Smooth muscle cell (in vitro differentiated cells): ENCODE measurements around the gene LSG1. TPM values are rescaled to one million over a fixed set of nuclear protein-coding genes. Genes with fewer than 3 reads are reported as not detected.

Experiments
- DNase-seq: peaks from one replicate; lab custom pipeline; 2025; ENCODE audit not compliant: unreplicated experiment; lab: John Stamatoyannopoulos, UW
- H2AFZ ChIP-seq: fragments of 200-600 bp; sonication (generic); 2 replicates; pipeline ENCODE4 v1.6.0; 2016; ENCODE audit warnings: antibody characterized with exemption, low read depth, mild to moderate bottlenecking
- H3F3A ChIP-seq: fragments of 200-600 bp; sonication (generic); 2 replicates; pipeline ENCODE4 v1.6.0; 2017; ENCODE audit warnings: antibody characterized with exemption, low read depth
- H3K27ac ChIP-seq: fragments of 200-600 bp; sonication (generic); 2 replicates; pipeline ENCODE4 v1.5.1; 2016; ENCODE audit warnings: low read depth, mild to moderate bottlenecking
- H3K27me3 ChIP-seq: fragments of 200-600 bp; sonication (generic); 2 replicates; pipeline ENCODE4 v1.6.1; 2016; ENCODE audit warnings: low read depth, mild to moderate bottlenecking
- H3K36me3 ChIP-seq: fragments of 200-600 bp; sonication (generic); 2 replicates; pipeline ENCODE4 v1.5.1; 2016; ENCODE audit warnings: low read depth
- H3K4me1 ChIP-seq: fragments of 200-600 bp; sonication (generic); 2 replicates; pipeline ENCODE4 v1.5.1; 2016; ENCODE audit warnings: low read depth
- H3K4me2 ChIP-seq: fragments of 200-600 bp; sonication (generic); 2 replicates; pipeline ENCODE4 v1.6.0; 2016; ENCODE audit warnings: mild to moderate bottlenecking
- H3K4me3 ChIP-seq: fragments of 200-600 bp; sonication (generic); 2 replicates; pipeline ENCODE4 v1.5.1; 2016; ENCODE audit warnings: mild to moderate bottlenecking
- H3K79me2 ChIP-seq: fragments of 200-600 bp; sonication (generic); 2 replicates; pipeline ENCODE4 v1.6.0; 2016; ENCODE audit warnings: low read depth, mild to moderate bottlenecking
- H3K9ac ChIP-seq: fragments of 200-600 bp; sonication (generic); 2 replicates; pipeline ENCODE4 v1.6.0; 2016; ENCODE audit warnings: low read depth
- H3K9me3 ChIP-seq: fragments of 200-600 bp; sonication (generic); replicated peaks from 2 replicates; pipeline ENCODE4 v1.5.1; 2016; ENCODE audit warnings: low read depth
- H4K20me1 ChIP-seq: fragments of 200-600 bp; sonication (generic); 2 replicates; pipeline ENCODE4 v1.6.0; 2016; ENCODE audit warnings: low read depth
- CTCF ChIP-seq: fragments of 200-600 bp; sonication (generic); IDR thresholded peaks from 2 replicates; pipeline ENCODE4 v1.5.1; 2017; ENCODE audit warnings: borderline replicate concordance, mild to moderate bottlenecking, antibody characterized with exemption; ENCODE audit not compliant: insufficient read depth, poor library complexity, severe bottlenecking
- WGBS: methylation state at CpG from one replicate; pipeline ENCODE4 v1.1.7; 2016; ENCODE audit warnings: low lambda C conversion rate; 5-methylcytosine and 5-hydroxymethylcytosine counted together
- polyA plus RNA-seq: library from polyadenylated mRNA; unstranded; fragments of >200 nt; fragmentation: Nextera tagmentation; extraction: Ambion mirVana; gene quantifications from 2 replicates; pipeline ENCODE4 v1.2.1, GENCODE V29; 2016
- total RNA-seq: library from RNA; depleted of rRNA; stranded (reverse); fragments of >200 nt; gene quantifications from 2 replicates; pipeline ENCODE4 v1.2.3, GENCODE V29; 2014

LSG1 gene
- total and polyA plus RNA-seq, 2 experiments from 2014 or later, result 14.0 to 29.1 TPM

GRCh38 chr3:194715022-194715800 lies 43.2 kb upstream of the LSG1 start:
- Histone ChIP-seq H3K4me1 (no peaks in the 10 kb centered on the region), H3K27me3 (no peaks in the 10 kb centered on the region), H3K79me2 (no peaks in the 10 kb centered on the region), H3F3A (no peaks in the 10 kb centered on the region), H3K4me2 (no peak overlapping the region), H3K36me3 (no peaks in the 10 kb centered on the region), H4K20me1 (no peaks in the 10 kb centered on the region), H3K27ac (peak overlapping the region; percentile 39), H2AFZ (no peak overlapping the region), H3K4me3 (no peak overlapping the region), H3K9me3 (no peaks in the 10 kb centered on the region), H3K9ac (no peak overlapping the region)
- DNase-seq, result no peak
- 73% methylated on average over 8 of the region's 8 CpGs for WGBS
- TF ChIP-seq CTCF, result no peak

- Histone ChIP-seq H4K20me1 (no peaks in the 10 kb centered on the region), H3K27me3 (no peaks in the 10 kb centered on the region), H3K79me2 (no peaks in the 10 kb centered on the region), H3K9ac (no peak overlapping the region), H3K9me3 (no peaks in the 10 kb centered on the region), H2AFZ (no peak overlapping the region), H3K36me3 (no peaks in the 10 kb centered on the region), H3K4me3 (no peak overlapping the region), H3F3A (no peaks in the 10 kb centered on the region), H3K4me1 (no peaks in the 10 kb centered on the region), H3K4me2 (no peak overlapping the region), H3K27ac (peak overlapping the region; percentile 25)
- TF ChIP-seq CTCF, result no peak
- WGBS, result 83% methylated on average over 6 of the region's 6 CpGs
- no peak for DNase-seq
Observed at GRCh38 chr3:194714564-194714963, 42.6 kb upstream of the LSG1 start.

GRCh38 chr3:194714137-194714455 lies 42.1 kb upstream of the LSG1 start:
- no peak overlapping the region for H3K9ac ChIP-seq
- no peak overlapping the region for H2AFZ ChIP-seq
- TF ChIP-seq CTCF, result no peak
- H3K27ac ChIP-seq, result no peak overlapping the region
- H3K4me2 ChIP-seq, result no peak overlapping the region
- H4K20me1 ChIP-seq, result no peaks in the 10 kb centered on the region
- no peaks in the 10 kb centered on the region for H3K9me3 ChIP-seq
- H3F3A ChIP-seq, result no peaks in the 10 kb centered on the region
- no peaks in the 10 kb centered on the region for H3K36me3 ChIP-seq
- H3K27me3 ChIP-seq, result no peaks in the 10 kb centered on the region
- WGBS, result 83% methylated on average over 5 of the region's 5 CpGs
- no peak for DNase-seq
- H3K79me2 ChIP-seq, result no peaks in the 10 kb centered on the region
- no peaks in the 10 kb centered on the region for H3K4me1 ChIP-seq
- H3K4me3 ChIP-seq, result no peak overlapping the region
